Erythroblast (primary cell): ENCODE results near the gene SH3YL1.

Source experiments
- GATA1 ChIP-seq: IDR thresholded peaks from 2 replicates; pipeline ENCODE4 v1.6.1; 2011; ENCODE audit warnings: low read depth, mild to moderate bottlenecking, control low read depth, low read length, moderate library complexity
- POLR2A ChIP-seq: IDR thresholded peaks from 2 replicates; pipeline ENCODE4 v1.6.1; 2011; ENCODE audit warnings: mild to moderate bottlenecking, low read length

GRCh38 chr2:210660-211059 is 53.2 kb downstream of the SH3YL1 start:
- TF ChIP-seq POLR2A: no peak
- no peak for TF ChIP-seq GATA1
